Measurements from ENCODE around the gene GNB1.

GNB1 gene

DNA sequence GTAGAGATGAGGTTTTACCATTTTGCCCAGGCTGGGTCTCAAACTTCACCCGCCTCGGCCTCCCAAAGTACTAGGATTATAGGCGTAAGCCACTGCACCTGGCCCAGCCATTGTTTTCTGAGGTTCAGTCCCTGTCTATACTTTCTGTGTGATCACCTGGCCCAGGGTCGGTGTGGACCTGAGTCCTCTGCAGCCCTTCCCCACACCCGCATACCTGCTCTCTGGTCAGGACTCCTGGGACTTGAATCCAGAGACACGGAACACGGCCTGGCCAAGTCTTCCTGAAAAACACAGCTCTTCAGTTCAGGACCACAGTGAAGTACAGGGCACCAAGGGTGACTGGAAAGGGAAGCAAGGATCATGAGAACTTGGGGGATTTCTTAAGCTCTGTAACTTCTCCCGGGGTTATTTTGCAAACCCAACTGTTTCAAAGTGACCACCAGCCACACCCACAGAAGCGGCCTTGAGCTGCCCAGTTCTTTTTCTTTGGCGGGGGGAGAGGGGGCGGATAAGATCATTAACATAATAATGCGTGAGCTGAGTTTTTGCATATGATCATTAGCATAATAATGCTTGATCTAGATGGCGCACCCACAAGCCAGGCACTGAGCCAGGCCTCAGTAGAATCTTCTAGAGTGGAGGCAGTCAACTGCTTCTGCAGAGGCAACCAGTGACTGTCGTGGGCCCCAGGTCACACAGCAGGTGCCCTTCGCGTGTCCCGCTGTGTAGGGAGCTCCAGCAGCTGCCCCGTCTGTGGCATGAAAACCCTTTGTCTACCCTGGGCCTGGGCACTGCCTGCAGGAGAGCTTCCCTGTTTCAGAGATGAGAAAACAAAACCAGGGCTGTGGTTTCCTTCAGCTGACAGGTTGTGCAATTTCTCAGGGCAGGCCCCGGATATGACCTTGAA is 110.9 kb downstream of the GNB1 start:
- DNase-seq, result peak; percentile 56 to 68

DNA sequence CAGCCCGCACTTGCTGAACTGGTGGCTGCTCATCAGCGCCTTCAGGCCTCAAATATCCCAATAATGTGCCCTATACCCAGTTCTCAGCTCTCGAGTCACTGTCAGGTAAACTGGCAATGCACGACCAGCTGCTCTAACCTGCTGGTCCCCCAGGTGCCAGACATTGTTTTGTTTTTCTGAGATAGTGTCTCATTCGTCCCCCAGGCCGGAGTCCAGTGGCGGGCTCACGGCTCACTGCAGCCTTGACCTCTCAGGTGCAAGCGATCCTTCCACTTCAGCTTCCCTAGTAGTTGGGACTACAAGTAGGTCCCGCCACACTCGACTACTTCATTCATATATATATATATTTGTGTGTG is 111.6 kb downstream of the GNB1 start:
- DNase-seq, result no peak

DNA sequence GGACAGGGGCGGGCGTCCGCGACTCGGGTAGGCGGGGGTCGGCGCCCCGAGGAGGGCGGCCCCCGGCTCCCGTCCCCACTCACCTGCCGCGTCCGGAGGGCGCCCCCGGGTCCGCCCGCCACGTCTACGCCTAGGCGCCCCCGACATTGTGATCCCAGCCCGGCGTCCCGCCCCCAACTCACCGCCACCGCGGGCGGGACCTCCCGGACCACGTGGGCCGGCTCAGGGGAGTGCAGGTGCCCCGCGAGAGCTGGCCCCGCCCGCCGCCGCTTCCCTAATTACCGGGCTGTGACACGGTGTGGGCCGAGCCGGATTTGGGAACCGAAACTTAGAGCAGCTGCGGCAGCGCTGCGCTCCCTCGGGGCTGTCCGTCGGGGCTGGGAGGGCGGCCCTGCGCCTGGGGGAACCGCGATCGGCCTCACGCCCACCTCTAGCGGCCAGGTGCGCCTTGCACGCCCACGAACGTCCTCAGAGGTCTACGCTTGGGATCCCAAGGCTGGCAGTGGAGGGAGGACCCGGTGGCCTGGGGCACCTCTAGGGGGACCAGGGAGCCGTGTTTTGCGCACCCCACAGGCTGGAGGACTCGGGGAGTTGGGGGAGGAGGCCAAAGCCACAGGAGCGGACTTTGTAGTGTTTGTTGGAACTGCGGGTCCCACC is 112.1 kb downstream of the GNB1 start:
- peak; percentile 77 to 82 for DNase-seq

DNA sequence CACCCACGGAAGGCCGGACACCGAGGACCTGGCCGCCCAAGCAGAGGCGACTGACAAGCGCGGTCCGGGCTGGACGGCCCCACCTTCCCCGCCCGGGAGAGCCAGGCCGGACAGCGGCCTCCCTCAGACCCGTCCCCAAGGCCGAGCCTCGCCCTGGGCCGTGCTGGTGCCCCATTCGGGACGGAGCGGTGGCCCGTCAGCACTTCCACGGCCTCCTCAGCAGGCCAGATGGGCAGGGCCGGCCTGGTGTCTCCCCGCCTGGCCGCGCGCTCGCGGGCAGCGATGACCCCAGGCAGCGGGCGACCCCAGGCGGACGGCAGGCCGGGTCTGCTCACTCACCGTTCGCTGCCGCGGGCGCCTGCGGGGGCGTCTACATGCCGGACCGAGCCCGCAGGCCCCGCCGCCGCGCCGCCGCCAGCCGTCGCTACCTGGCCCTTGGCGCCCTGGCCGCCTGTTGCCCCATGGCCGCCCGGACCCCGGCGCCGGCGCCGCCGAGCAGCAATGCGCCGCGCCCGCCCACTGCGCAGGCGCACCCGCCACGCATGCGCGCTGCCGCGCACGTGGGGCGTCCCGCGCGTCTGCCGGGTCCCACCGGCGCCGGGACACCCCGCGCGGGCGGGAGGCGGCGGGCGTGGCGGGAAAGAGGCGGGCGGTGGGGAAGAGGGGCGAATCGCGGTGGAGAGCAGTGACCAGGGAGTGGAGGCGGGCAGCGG is 112.8 kb downstream of the GNB1 start, which contains the start of gene NADK:
TSS of gene NADK (minus strand) at position 521 of the 713 bp plus-strand sequence. CDS start 13,064 bp downstream, outside the sequence.
- peak; percentile 61 to 68 for DNase-seq

DNA sequence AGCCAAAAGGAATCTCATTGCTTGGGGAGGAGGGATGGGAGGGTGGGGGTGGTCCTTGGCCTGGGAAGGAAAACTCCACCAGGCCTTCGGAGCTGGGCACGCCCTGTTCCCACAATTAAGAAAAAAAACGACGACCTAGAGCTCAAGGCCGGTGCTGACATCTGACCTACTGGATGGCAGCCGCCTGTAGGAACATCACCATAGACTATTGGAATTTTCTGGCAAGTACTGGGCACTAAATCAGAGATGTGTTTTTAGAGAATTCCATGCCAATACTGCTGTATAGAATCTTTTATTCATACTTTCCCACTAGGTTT is 113.3 kb downstream of the GNB1 start:
- DNase-seq, result no peak

DNA sequence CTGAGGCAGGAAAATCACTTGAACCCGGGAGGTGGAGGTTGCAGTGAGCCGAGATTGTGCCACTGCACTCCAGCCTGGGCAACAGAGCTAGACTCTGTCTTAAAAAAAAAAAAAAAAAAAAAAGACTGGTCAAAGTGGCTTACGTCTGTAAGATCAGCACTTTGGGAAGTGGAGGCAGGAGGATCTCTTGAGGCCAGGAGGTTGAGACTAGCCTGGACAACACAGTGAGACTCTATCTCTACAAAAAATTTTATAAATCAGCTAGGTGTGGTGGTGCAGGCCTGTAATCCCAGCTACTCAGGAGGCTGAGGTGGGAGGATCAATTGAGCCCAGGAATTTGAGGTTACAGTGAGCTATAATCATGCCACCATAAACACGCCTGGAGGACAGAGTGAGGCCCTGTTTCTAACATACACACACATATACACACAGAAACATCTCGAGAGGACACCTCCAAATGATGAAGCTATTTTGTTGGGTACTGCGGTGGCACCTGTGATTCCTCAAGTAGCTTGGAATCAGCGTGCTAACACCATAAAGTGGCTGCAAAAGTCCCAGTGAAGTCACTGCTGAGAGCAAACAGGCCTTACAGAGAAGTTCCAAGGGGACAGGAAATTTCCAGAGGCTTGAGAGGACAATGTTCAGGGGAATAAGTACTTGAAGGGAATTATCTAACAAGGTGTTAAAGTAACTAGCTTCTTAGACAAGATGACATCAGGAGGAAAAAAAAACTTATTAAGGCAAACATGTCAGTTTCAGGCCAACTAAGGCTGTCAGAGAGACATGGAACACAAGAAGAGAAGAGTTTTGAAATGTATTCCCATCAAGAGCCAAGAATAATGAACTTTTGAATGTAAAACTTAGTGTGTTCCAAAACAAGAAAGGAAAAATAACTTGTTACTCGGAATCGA is 114.0 kb downstream of the GNB1 start:
- no peak for DNase-seq

DNA sequence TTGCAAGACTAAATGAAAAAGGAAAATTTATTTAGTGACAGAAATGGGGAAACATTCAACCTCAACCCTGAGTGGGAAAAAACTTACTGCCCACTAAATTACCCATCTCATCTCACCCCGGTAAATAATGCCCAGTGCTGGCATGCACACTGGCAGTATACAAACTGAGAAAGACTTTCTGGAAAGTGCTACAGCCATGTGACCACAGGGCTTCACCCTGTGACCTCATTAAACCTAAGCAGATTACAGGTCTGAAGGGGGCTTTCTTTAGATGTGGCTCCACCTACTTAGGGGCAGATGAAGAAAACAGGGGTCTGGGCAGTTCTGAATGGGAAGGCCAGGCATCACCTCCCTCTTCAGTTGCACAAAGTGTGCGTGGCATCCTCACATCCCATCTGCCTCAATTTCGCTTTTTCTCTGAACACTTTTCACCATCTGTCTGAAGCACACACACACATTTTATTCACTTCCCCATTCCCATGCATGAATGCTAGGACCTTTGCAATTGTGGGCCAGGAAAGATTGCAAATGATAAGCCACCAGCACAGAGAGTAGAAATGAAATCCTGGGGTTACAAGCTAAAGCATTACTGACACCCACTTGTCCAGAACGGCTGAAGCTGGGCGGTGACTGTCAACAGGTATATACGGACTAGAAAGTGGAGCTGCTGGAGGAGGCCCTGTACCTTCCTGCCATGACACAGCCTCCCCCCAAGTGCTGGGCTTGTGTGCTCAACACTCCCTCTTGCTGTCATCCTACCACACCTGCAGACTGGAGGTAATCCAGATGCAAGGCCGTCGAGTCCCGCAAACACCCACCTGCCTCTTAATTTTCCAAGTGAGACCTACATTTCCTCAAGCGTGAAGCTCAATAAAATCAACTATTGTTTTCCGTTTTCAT is 115.3 kb downstream of the GNB1 start:
- no peak for DNase-seq

DNA sequence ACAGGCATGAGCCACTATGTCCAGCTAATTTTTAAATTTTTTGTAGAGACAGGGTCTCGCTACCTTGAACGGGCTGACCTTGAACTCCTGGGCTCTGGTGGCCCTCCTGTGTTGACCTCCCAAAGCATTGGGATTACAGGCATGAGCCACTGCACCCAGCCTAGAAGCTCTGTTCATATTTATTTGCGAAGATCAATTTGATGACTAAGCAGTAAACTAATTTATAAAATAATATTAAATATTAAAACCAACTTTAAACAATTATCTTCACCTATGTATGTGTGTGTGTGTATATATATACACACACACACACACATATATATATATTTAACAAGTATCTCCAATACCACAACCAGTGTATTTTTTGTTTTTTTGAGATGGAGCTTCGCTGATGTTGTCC is 117.0 kb downstream of the GNB1 start:
- DNase-seq, result no peak

DNA sequence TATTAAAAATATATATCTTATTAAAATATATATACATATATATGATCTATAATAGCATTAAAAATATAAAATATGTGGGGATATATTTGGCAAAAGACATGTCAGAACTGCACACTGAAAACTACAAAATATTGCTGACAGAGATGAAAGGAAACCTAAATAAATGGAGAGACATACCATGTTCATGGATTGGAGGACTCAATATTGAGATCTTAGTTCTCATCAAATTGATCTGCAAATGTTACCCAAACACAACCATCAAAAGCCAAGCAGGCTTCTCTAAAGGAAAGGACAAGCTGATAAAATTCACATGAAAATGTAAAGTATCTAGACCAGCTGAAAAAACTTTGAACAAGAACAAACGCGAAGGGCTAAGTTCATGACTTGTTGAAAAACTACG is 119.8 kb downstream of the GNB1 start:
- DNase-seq, result no peak

DNA sequence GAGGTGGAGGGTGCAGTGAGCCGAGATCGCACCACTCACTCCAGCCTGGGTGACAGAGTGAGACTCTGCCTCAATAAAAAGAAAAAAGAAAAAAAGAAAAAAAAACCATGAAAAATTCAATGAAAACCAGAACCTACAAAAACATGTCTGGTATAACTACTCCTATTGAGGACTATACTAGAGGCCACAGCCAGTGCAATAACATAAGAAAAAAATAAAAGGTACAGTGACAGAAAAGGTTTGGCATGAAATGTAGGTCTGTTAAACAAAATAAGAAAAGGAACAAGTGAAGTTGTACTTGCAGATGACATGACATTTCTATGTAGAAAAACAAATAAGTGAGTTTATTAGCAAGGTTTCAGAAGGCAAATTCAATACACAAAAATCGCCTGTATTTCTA is 120.8 kb downstream of the GNB1 start:
- no peak for DNase-seq

DNA sequence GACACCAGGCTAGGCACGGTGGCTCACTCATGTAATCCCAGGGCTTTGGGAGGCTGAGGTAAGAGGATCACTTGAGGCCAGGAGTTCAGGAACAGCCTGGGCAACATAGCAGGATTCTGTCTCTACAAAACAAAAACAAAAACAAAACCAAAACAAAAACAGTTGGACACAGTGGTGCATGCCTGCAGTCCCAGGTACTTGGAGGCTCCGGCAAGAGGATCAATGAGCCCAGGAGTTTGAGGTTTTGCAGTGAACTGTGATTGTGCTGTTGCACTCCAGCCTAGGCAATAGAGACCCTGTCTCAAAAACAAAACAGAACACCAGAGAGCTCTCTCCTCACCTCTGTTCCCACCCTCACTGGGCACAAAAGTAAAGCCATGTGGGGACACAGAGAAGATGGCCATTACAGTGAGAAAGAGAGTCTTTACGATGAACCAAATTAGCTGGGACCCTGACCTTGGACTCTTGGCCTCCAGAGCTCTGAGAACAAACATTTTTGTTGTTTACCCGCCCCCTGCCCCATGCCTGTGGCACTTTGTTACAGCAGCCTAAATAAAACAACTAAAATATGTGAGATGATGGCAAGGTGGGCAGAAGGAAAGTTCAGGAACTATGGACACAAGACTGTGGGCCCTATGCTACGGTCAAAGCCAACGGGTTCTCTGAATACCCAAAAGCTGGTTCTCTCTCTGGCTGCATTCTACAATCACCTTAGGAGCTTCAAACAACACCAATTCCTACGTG is 122.5 kb downstream of the GNB1 start:
- no peak for DNase-seq

DNA sequence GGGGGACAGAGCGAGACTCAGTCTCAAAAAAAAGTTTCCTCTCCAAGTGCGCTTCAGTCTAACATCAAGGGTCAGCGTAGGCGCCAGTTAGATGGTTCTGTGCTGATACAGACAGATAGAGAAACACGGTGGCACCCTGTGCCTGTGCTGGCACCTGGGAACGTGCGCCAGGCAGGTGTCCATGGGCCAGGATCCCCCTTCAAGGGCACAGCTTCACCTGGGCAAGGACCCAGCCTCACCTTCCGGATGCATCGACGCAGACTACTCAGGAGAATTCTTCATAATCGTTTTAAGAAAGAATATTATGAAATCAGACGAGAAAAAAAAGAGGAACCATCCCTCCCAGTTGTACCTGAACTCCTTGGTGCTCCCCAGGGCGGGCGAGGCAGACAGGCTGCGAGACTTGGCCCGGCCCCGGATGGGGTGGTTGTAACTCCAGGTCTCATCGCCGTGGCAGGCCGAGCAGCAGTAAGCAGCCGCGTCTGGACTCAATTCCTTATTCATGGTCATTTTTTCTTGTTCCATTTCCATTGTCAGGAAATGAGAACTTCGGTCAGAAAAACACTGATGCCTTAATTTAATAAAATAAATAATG is 125.9 kb downstream of the GNB1 start:
- no peak for DNase-seq

DNA sequence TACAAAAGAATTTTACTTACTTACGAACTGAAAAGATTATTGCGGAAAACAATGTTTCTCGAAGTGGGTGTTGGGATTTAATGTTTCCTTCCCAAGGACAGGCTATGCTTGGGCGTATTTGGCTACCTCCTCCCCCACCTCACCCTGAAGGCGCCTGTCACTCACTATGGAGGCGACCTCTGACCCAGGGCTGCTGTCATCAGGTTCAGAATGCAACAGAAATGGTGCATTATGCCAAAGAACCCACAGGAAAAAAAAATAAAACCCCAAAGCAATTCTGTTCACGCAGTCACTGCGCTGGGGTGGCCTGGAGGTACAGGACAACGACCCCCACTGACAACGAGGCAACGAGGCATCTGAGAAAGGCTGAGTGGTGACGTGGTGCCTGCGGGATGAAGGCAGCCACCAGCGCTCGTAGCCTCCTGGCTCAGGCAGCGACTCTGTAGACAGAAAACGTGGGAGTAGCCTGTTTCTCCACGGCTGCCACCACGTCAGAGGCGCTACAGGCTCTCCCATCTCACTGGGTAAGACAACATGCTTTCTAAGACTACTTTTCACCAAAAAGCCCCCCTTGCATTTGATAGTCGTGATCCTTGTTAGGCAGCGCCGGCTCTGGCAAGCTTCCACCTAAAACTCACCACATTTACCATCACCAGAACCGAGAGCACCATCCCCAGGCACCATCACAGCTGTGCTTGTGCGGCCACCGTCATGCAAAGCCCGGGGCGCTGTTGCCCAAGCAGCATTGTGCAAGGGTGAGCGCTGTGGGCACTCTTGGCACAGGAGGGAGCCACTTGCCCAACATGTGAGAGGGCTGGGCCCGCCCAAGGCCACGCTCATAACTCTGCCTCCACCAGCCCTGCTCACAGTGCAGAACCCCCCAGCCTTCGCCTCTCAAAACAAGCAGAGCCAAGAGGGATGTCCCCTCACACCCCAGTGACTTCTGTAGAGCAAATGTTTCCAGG is 126.9 kb downstream of the GNB1 start:
- DNase-seq, result no peak

DNA sequence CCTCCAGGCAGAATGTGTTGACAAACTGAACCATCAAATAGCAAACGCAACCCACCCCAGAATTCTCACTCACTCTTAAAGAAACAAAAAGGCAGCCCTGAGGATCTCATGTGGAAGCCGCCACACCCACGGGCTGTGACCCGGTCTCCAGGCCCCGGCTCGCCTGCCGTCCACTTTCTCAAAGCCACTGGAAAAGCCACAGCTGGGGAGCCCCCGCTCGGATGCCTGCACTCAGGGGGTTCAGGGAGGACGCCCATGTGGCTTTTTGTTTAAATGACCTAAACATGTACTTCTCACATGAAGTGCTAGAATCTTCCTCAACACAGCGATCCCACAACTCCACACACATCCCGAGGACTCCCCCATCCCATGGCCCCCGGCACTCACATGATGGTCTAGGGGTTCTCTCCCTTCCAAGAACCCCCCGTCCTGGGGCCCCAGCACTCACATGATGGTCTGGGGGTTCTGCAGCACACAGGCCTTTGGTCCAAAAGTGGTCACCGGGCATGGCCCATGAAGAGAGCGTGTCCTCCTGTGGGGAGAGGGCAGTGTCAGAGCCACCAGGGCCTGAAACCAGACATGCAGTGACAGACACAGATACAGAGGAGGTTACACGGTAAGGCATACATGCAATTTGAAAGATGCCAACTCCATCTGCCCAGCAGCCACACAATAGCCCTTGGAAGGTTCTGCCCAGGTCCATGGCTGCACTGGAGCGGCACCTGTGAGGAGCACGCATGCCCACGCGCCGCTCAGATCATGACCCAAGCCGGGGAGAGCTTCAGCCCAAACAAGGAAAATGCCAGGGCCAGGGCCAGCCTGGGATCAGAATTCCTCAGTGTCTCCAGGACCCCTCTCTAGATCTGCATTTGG is 129.1 kb downstream of the GNB1 start:
- no peak for DNase-seq

DNA sequence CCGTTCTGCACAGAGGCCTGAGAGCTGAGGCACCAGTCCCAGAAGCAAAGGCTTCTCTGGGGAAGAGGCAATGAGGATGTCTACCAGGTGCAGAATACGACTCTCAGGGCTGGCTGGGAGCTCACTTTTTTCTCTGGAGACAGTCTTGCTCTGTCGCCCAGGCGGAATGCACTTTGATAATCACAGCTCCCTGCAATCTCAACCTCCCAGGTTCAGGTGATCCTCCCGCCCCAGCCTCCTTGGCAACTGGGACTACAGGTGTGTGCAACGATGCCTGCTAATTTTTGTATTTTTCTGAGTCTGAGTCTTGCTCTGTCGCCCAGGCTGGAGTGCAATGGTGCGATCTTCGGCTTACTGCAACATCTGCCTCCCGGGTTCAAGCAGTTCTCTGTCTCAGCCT is 130.2 kb downstream of the GNB1 start:
- DNase-seq, result no peak

DNA sequence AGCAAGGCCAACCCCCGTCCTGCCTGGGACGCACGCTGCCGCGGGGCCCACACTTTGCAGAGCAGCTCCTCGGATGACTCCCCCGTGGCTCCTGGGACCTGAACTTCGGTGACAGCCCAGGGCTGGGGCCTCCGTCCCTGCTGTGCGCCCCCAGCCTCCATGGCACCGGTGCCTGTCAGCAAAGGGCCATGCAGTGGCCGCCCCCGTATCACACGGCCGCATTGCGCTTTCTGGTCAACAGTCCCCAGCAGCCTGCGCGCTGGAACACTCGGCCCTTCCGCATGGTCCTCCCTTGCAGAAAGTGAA is 130.6 kb downstream of the GNB1 start:
- no peak for DNase-seq

DNA sequence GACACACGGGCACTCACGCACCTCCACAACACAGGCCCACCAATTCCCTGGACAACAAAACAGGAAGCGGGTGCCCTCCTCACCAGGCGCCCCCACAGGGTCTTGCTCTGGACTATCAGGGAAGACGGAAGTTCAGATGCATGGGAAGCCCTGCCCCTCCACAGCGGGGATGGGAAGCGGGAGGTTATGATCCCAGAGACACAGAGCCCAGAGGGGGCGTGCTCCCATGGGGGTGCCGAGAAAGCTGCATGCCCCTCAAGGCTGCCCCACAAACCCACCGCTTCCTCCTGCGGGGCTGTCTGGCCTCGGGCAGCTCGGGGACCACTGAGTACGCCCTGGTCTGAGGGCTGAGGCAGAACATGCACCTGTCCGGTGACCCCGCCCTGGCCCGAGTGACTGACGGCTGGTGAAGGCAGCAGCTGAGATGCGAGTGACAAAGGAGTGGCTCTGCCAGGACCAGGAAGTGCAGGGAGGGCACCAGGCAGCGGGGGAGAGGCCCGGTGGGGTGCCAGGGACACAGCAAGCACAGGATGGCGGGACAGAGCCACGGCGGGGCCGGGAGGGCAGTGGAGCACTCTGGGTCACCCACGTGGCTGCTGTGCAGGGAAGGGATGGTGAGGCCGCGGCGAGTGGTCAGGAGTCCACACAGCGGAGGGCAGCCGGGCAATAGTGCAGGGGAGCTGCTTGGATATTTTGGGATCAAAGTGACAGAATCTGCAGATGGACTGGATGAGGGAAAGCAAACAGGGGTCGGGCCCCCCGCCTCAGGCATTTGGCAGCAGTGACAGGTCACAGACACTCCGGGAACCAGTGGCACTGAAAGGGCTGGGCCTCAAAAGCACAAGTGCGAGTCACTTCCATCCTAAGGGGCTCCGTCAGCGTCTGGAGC is 131.2 kb downstream of the GNB1 start:
- DNase-seq, result no peak
